PC-9 (cell line): ENCODE data around the gene ARID4B. TPM values are rescaled to one million over a fixed set of nuclear protein-coding genes. Genes with fewer than 3 reads are reported as not detected.
"Not testable (repeated sequence)": the region's sequence is repeated elsewhere in the genome, so short reads cannot be mapped to it uniquely, and the experiment has no call there.

Experiments
- BruUV-seq: library from RNA; stranded (reverse); fragments of 400-500 nt; replicated peaks from 2 replicates; lab custom pipeline; 2021; lab: Mats Ljungman, UMichigan
- CTCF ChIA-PET: fragments of 300-600 bp; sonication (Branson Sonifier 250); formaldehyde crosslinking; loops from one replicate; lab custom pipeline; 2022; ENCODE audit warnings: antibody characterized with exemption; lab: Charles Lee
- POLR2A ChIA-PET: fragments of 300-600 bp; sonication (Branson Sonifier 250); formaldehyde crosslinking; loops from one replicate; lab custom pipeline; 2022; ENCODE audit warnings: antibody characterized with exemption; ENCODE audit not compliant: unreplicated experiment; lab: Charles Lee
- DNase-seq, 2 experiments: peaks; one replicate each; pipeline versions ENCODE4 v3.0.0 to v3.0.0-alpha.2; 2015 to 2022; ENCODE audit warnings: mixed read lengths in 1 of 2
- H2AFZ ChIP-seq: fragments of 200-600 bp; sonication (generic); 2 replicates; pipeline ENCODE4 v1.8.1; 2017; ENCODE audit warnings: antibody characterized with exemption
- H3F3A ChIP-seq: fragments of 200-600 bp; sonication (generic); 2 replicates; pipeline ENCODE4 v1.8.1; 2017; ENCODE audit warnings: antibody characterized with exemption, mild to moderate bottlenecking, low read depth; ENCODE audit not compliant: insufficient read depth
- H3K27ac ChIP-seq: fragments of 200-600 bp; sonication (generic); 2 replicates; pipeline ENCODE4 v1.6.1; 2016; ENCODE audit warnings: mixed run types
- H3K27me3 ChIP-seq: fragments of 200-600 bp; sonication (generic); 2 replicates; pipeline ENCODE4 v1.6.1; 2016; ENCODE audit warnings: low read depth, mixed run types; ENCODE audit not compliant: insufficient read depth
- H3K36me3 ChIP-seq: fragments of 200-600 bp; sonication (generic); 2 replicates; pipeline ENCODE4 v1.6.1; 2016; ENCODE audit warnings: low read depth, mixed run types
- H3K4me1 ChIP-seq: fragments of 200-600 bp; sonication (generic); replicated peaks from 2 replicates; pipeline ENCODE4 v1.6.1; 2016; ENCODE audit warnings: mixed run types; ENCODE audit not compliant: insufficient read depth
- H3K4me2 ChIP-seq: fragments of 200-600 bp; sonication (generic); 2 replicates; pipeline ENCODE4 v1.6.1; 2017; ENCODE audit warnings: mixed run types
- H3K4me3 ChIP-seq: fragments of 200-600 bp; sonication (generic); 2 replicates; pipeline ENCODE4 v1.6.1; 2016; ENCODE audit warnings: mixed run types
- H3K79me2 ChIP-seq: fragments of 200-600 bp; sonication (generic); 2 replicates; pipeline ENCODE4 v1.6.1; 2017; ENCODE audit warnings: low read depth, mixed run types
- H3K9me2 ChIP-seq: fragments of 200-600 bp; sonication (generic); 2 replicates; pipeline ENCODE4 v1.8.1; 2017; ENCODE audit warnings: mild to moderate bottlenecking; ENCODE audit not compliant: insufficient read depth
- H3K9me3 ChIP-seq: fragments of 200-600 bp; sonication (generic); 2 replicates; pipeline ENCODE4 v1.8.1; 2016; ENCODE audit warnings: low read depth; ENCODE audit not compliant: insufficient read depth
- H4K20me1 ChIP-seq: fragments of 200-600 bp; sonication (generic); 2 replicates; pipeline ENCODE4 v1.8.1; 2017; ENCODE audit not compliant: insufficient read depth
- CTCF ChIP-seq: fragments of 200-600 bp; sonication (generic); conservative IDR thresholded peaks from 2 replicates; pipeline ENCODE4 v1.6.1; 2017; ENCODE audit warnings: mixed run types, antibody characterized with exemption, mild to moderate bottlenecking, moderate library complexity
- EZH2 ChIP-seq: fragments of 200-600 bp; sonication (generic); IDR thresholded peaks from 2 replicates; pipeline ENCODE4 v1.8.0; 2017; ENCODE audit warnings: antibody characterized with exemption, low read depth
- intact Hi-C: fragments of 100-400 bp; cut with micrococcal nuclease; formaldehyde crosslinking; loops from one replicate; pipeline ENCODE4 v1.10.0; 2022; ENCODE audit not compliant: unreplicated experiment
- total RNA-seq: library from RNA; stranded (reverse); gene quantifications from 2 replicates; pipeline ENCODE4 v1.2.3, GENCODE V29; 2021

ARID4B gene
- total RNA-seq, 1 experiment from 2014 or later = 47.1 TPM

- H3K36me3 ChIP-seq = no peaks in the 10 kb centered on the region
- H3K4me2 ChIP-seq = peak overlapping the region; percentile 80
- H2AFZ ChIP-seq = peak overlapping the region; percentile 77
- BruUV-seq = no TSS peak
- no peaks in the 10 kb centered on the region for H3K9me3 ChIP-seq
- DNase-seq = no peak
- peaks cover 26% of the 10 kb centered on the region for H3F3A ChIP-seq
- TF ChIP-seq CTCF (no peak), EZH2 (no peak)
- CTCF ChIA-PET = no interaction called here
- POLR2A ChIA-PET = no interaction called here
- peaks cover 22% of the 10 kb centered on the region for H3K4me1 ChIP-seq
- no peaks in the 10 kb centered on the region for H4K20me1 ChIP-seq
- H3K9me2 ChIP-seq = no peaks in the 10 kb centered on the region
- intact Hi-C loops = loop anchor here (5.0 kb wide), 1 partner anchor 136 kb away; the partner anchor contains the start of gene B3GALNT2
- no peaks in the 10 kb centered on the region for H3K27me3 ChIP-seq
- H3K79me2 ChIP-seq = peaks cover 24% of the 10 kb centered on the region
- peak overlapping the region; percentile 84 for H3K27ac ChIP-seq
- peak overlapping the region; percentile 82 for H3K4me3 ChIP-seq
Observed at GRCh38 chr1:235366286-235366685, 38.3 kb upstream of the ARID4B start.

- H3K9me3 ChIP-seq, H4K20me1 ChIP-seq, H3K4me3 ChIP-seq, H3K9me2 ChIP-seq, H3K36me3 ChIP-seq, intact Hi-C loops, H2AFZ ChIP-seq, POLR2A ChIA-PET, H3K4me2 ChIP-seq, H3K27me3 ChIP-seq, H3K27ac ChIP-seq, H3K79me2 ChIP-seq, DNase-seq, BruUV-seq: not testable (repeated sequence)
- CTCF ChIA-PET = interaction anchor here (0.6 kb wide), 1 partner anchor 205 kb away, joined by 3 read pairs; no protein-coding TSS in a partner anchor
- Histone ChIP-seq H3F3A (peaks cover 26% of the 10 kb centered on the region), H3K4me1 (peaks cover 22% of the 10 kb centered on the region)
Observed at GRCh38 chr1:235364189-235364588, 36.2 kb upstream of the ARID4B start.

GRCh38 chr1:235358899-235359298 is 30.9 kb upstream of the ARID4B start:
- no peaks in the 10 kb centered on the region for H3K4me1 ChIP-seq
- no peaks in the 10 kb centered on the region for H3K36me3 ChIP-seq
- no peak overlapping the region for H3K4me2 ChIP-seq
- intact Hi-C loops = no loop called here
- ChIA-PET CTCF (interaction anchor here (0.5 to 0.7 kb wide), 2 partner anchors 33 to 1245 kb away, joined by 4 to 6 read pairs; no protein-coding TSS in a partner anchor), POLR2A (no interaction called here)
- H3K27ac ChIP-seq = no peak overlapping the region
- no peak overlapping the region for H2AFZ ChIP-seq
- no peaks in the 10 kb centered on the region for H3K9me2 ChIP-seq
- H4K20me1 ChIP-seq = no peaks in the 10 kb centered on the region
- H3K27me3 ChIP-seq = no peaks in the 10 kb centered on the region
- H3K4me3 ChIP-seq = no peak overlapping the region
- H3K79me2 ChIP-seq = no peaks in the 10 kb centered on the region
- BruUV-seq = no TSS peak
- DNase-seq = no peak
- TF ChIP-seq CTCF (no peak), EZH2 (no peak)
- no peaks in the 10 kb centered on the region for H3K9me3 ChIP-seq
- no peaks in the 10 kb centered on the region for H3F3A ChIP-seq
